ENCODE data around the gene TRIM47. TPM values are rescaled to one million over a fixed set of nuclear protein-coding genes. Genes with fewer than 3 reads are reported as not detected.

Gene TRIM47
- total RNA-seq, 1 experiment from 2014 or later: 0.95 TPM

GRCh38 chr17:75885431-75885830 lies 7.0 kb upstream of the TRIM47 start:
- H3K4me3 ChIP-seq (ENCODE audit: low read depth, low read length, poor library complexity, severe bottlenecking): no peak overlapping the region
- no peak for DNase-seq (ENCODE audit: low spot score)
- no peaks in the 10 kb centered on the region for H3K4me1 ChIP-seq (ENCODE audit: insufficient read depth, low read length, poor library complexity, severe bottlenecking)
- H3K27me3 ChIP-seq (replicated peaks; ENCODE audit: insufficient read depth, low read depth, low read length, poor library complexity): no peaks in the 10 kb centered on the region
- no peak for TF ChIP-seq EZH2 (IDR thresholded peaks at IDR 0.05; ENCODE audit: borderline replicate concordance, low read depth, low read length, poor library complexity, severe bottlenecking)
- TF ChIP-seq CTCF (conservative IDR thresholded peaks at IDR 0.05; ENCODE audit: low read depth, low read length): no peak
- no peaks in the 10 kb centered on the region for H3K9me3 ChIP-seq (ENCODE audit: low read depth, low read length, poor library complexity, severe bottlenecking)
- peaks cover under 1% of the 10 kb centered on the region for H3K36me3 ChIP-seq (ENCODE audit: insufficient read depth, low read length, poor library complexity, severe bottlenecking)
- no peak overlapping the region for H3K27ac ChIP-seq (ENCODE audit: low read depth, low read length, poor library complexity, severe bottlenecking)
- intact Hi-C loops (cut with micrococcal nuclease; ENCODE audit: unreplicated experiment): no loop called here
- ChIA-PET POLR2A (ENCODE audit: low non-redundant PET) (no interaction called here), CTCF (no interaction called here)
- BruUV-seq (replicated peaks): no TSS peak

GRCh38 chr17:75881678-75882454 lies 3.5 kb upstream of the TRIM47 start:
- CTCF ChIA-PET: no interaction called here
- Histone ChIP-seq H3K9me3 (ENCODE audit: low read depth, low read length, poor library complexity, severe bottlenecking) (no peaks in the 10 kb centered on the region), H3K4me3 (ENCODE audit: low read depth, low read length, poor library complexity, severe bottlenecking) (no peak overlapping the region), H3K36me3 (ENCODE audit: insufficient read depth, low read length, poor library complexity, severe bottlenecking) (no peaks in the 10 kb centered on the region), H3K27ac (ENCODE audit: low read depth, low read length, poor library complexity, severe bottlenecking) (no peak overlapping the region), H3K27me3 (replicated peaks; ENCODE audit: insufficient read depth, low read depth, low read length, poor library complexity) (peaks cover 13% of the 10 kb centered on the region), H3K4me1 (ENCODE audit: insufficient read depth, low read length, poor library complexity, severe bottlenecking) (peaks cover 8% of the 10 kb centered on the region)
- no peak for DNase-seq (ENCODE audit: low spot score)
- POLR2A ChIA-PET (ENCODE audit: low non-redundant PET): interaction anchor here (0.6 kb wide), 1 partner anchor 23 kb away, joined by 5 read pairs; the partner anchor contains the start of gene MRPL38
- intact Hi-C loops (cut with micrococcal nuclease; ENCODE audit: unreplicated experiment): no loop called here
- TF ChIP-seq CTCF (conservative IDR thresholded peaks at IDR 0.05; ENCODE audit: low read depth, low read length): no peak
- no peak for TF ChIP-seq EZH2 (IDR thresholded peaks at IDR 0.05; ENCODE audit: borderline replicate concordance, low read depth, low read length, poor library complexity, severe bottlenecking)
- BruUV-seq (replicated peaks): no TSS peak

- Histone ChIP-seq H3K4me1 (ENCODE audit: insufficient read depth, low read length, poor library complexity, severe bottlenecking) (peaks cover 16% of the 10 kb centered on the region), H3K27me3 (replicated peaks; ENCODE audit: insufficient read depth, low read depth, low read length, poor library complexity) (peaks cover 13% of the 10 kb centered on the region), H3K4me3 (ENCODE audit: low read depth, low read length, poor library complexity, severe bottlenecking) (no peak overlapping the region), H3K27ac (ENCODE audit: low read depth, low read length, poor library complexity, severe bottlenecking) (no peak overlapping the region), H3K36me3 (ENCODE audit: insufficient read depth, low read length, poor library complexity, severe bottlenecking) (no peaks in the 10 kb centered on the region), H3K9me3 (ENCODE audit: low read depth, low read length, poor library complexity, severe bottlenecking) (no peaks in the 10 kb centered on the region)
- TF ChIP-seq CTCF (conservative IDR thresholded peaks at IDR 0.05; ENCODE audit: low read depth, low read length) (no peak), EZH2 (IDR thresholded peaks at IDR 0.05; ENCODE audit: borderline replicate concordance, low read depth, low read length, poor library complexity, severe bottlenecking) (no peak)
- CTCF ChIA-PET: no interaction called here
- no TSS peak for BruUV-seq (replicated peaks)
- intact Hi-C loops (cut with micrococcal nuclease; ENCODE audit: unreplicated experiment): no loop called here
- POLR2A ChIA-PET (ENCODE audit: low non-redundant PET): no interaction called here
- no peak for DNase-seq (ENCODE audit: low spot score)
These were observed 1.9 kb upstream of the TRIM47 start for GRCh38 chr17:75880266-75880665.

Measured in A673 (cell line).